ENCODE data around the gene MRPL52.

- TF ChIP-seq CTCF (IDR thresholded peaks at IDR 0.05; ENCODE audit: insufficient read depth, low read length, poor library complexity, severe bottlenecking) (no peak), EZH2phosphoT487 (conservative IDR thresholded peaks at IDR 0.05; ENCODE audit: low read length) (no peak)
Observed at GRCh38 chr14:22852599-22852939, 22.9 kb downstream of the MRPL52 start.

Data from SU-DHL-6 (cell line).